Measurements from ENCODE around the gene COL5A3.

GRCh38 chr19:9995999-9996398 lies 14.3 kb downstream of the COL5A3 start:
- TF ChIP-seq JUND (IDR thresholded peaks at IDR 0.05) (no peak), CTCF (IDR thresholded peaks at IDR 0.05; ENCODE audit: low read depth, low read length, missing input control) (no peak), ZBTB33 (IDR thresholded peaks at IDR 0.05) (no peak)
